Smooth muscle cell (in vitro differentiated cells): Measurements from ENCODE around the gene DYNC1I2. TPM values are rescaled to one million over a fixed set of nuclear protein-coding genes. Genes with fewer than 3 reads are reported as not detected.

Experiments
- DNase-seq: peaks from one replicate; lab custom pipeline; 2025; ENCODE audit not compliant: unreplicated experiment; lab: John Stamatoyannopoulos, UW
- H2AFZ ChIP-seq: fragments of 200-600 bp; sonication (generic); 2 replicates; pipeline ENCODE4 v1.6.0; 2016; ENCODE audit warnings: antibody characterized with exemption, low read depth, mild to moderate bottlenecking
- H3F3A ChIP-seq: fragments of 200-600 bp; sonication (generic); 2 replicates; pipeline ENCODE4 v1.6.0; 2017; ENCODE audit warnings: antibody characterized with exemption, low read depth
- H3K27ac ChIP-seq: fragments of 200-600 bp; sonication (generic); 2 replicates; pipeline ENCODE4 v1.5.1; 2016; ENCODE audit warnings: low read depth, mild to moderate bottlenecking
- H3K27me3 ChIP-seq: fragments of 200-600 bp; sonication (generic); 2 replicates; pipeline ENCODE4 v1.6.1; 2016; ENCODE audit warnings: low read depth, mild to moderate bottlenecking
- H3K36me3 ChIP-seq: fragments of 200-600 bp; sonication (generic); 2 replicates; pipeline ENCODE4 v1.5.1; 2016; ENCODE audit warnings: low read depth
- H3K4me1 ChIP-seq: fragments of 200-600 bp; sonication (generic); 2 replicates; pipeline ENCODE4 v1.5.1; 2016; ENCODE audit warnings: low read depth
- H3K4me2 ChIP-seq: fragments of 200-600 bp; sonication (generic); 2 replicates; pipeline ENCODE4 v1.6.0; 2016; ENCODE audit warnings: mild to moderate bottlenecking
- H3K4me3 ChIP-seq: fragments of 200-600 bp; sonication (generic); 2 replicates; pipeline ENCODE4 v1.5.1; 2016; ENCODE audit warnings: mild to moderate bottlenecking
- H3K79me2 ChIP-seq: fragments of 200-600 bp; sonication (generic); 2 replicates; pipeline ENCODE4 v1.6.0; 2016; ENCODE audit warnings: low read depth, mild to moderate bottlenecking
- H3K9ac ChIP-seq: fragments of 200-600 bp; sonication (generic); 2 replicates; pipeline ENCODE4 v1.6.0; 2016; ENCODE audit warnings: low read depth
- H3K9me3 ChIP-seq: fragments of 200-600 bp; sonication (generic); replicated peaks from 2 replicates; pipeline ENCODE4 v1.5.1; 2016; ENCODE audit warnings: low read depth
- H4K20me1 ChIP-seq: fragments of 200-600 bp; sonication (generic); 2 replicates; pipeline ENCODE4 v1.6.0; 2016; ENCODE audit warnings: low read depth
- WGBS: methylation state at CpG from one replicate; pipeline ENCODE4 v1.1.7; 2016; ENCODE audit warnings: low lambda C conversion rate; 5-methylcytosine and 5-hydroxymethylcytosine counted together
- polyA plus RNA-seq: library from polyadenylated mRNA; unstranded; fragments of >200 nt; fragmentation: Nextera tagmentation; extraction: Ambion mirVana; gene quantifications from 2 replicates; pipeline ENCODE4 v1.2.1, GENCODE V29; 2016
- total RNA-seq: library from RNA; depleted of rRNA; stranded (reverse); fragments of >200 nt; gene quantifications from 2 replicates; pipeline ENCODE4 v1.2.3, GENCODE V29; 2014
- TF ChIP-seq, protein P1 (sequence below): fragments of 200-600 bp; sonication (generic); IDR thresholded peaks from 2 replicates; pipeline ENCODE4 v1.5.1; 2017; ENCODE audit warnings: borderline replicate concordance, mild to moderate bottlenecking, antibody characterized with exemption; ENCODE audit not compliant: insufficient read depth, poor library complexity, severe bottlenecking

The DYNC1I2 gene
- total and polyA plus RNA-seq, 2 experiments from 2014 or later = 66.1 to 236 TPM

DNA sequence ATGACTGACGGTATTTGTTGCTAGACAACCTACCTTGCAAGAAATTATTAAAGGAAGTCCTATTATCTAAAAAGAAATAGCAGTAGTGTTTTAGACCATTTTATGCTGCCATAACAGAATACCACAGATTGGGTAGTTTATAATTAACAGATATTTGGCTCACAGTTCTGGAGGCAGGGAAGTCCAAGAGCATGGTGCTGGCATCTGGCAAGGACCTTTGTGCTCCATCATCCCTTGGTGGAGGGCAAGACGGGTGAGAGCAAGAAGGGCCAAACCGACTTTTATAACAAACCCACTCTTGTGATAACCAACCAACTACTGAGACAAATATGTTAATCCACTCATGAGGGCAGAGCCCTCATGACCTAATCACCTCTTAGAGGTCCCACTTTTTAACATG, 91.2 kb downstream of the DYNC1I2 start:
- Histone ChIP-seq H4K20me1 (no peaks in the 10 kb centered on the region), H3K4me2 (no peak overlapping the region), H3K4me1 (no peaks in the 10 kb centered on the region), H3K4me3 (no peak overlapping the region), H3K79me2 (no peaks in the 10 kb centered on the region), H3K27me3 (no peaks in the 10 kb centered on the region), H3K9ac (no peak overlapping the region), H3K36me3 (peaks cover 5% of the 10 kb centered on the region), H3F3A (no peaks in the 10 kb centered on the region), H3K27ac (no peak overlapping the region), H3K9me3 (no peaks in the 10 kb centered on the region), H2AFZ (no peak overlapping the region)
- TF ChIP-seq, protein P1, sequence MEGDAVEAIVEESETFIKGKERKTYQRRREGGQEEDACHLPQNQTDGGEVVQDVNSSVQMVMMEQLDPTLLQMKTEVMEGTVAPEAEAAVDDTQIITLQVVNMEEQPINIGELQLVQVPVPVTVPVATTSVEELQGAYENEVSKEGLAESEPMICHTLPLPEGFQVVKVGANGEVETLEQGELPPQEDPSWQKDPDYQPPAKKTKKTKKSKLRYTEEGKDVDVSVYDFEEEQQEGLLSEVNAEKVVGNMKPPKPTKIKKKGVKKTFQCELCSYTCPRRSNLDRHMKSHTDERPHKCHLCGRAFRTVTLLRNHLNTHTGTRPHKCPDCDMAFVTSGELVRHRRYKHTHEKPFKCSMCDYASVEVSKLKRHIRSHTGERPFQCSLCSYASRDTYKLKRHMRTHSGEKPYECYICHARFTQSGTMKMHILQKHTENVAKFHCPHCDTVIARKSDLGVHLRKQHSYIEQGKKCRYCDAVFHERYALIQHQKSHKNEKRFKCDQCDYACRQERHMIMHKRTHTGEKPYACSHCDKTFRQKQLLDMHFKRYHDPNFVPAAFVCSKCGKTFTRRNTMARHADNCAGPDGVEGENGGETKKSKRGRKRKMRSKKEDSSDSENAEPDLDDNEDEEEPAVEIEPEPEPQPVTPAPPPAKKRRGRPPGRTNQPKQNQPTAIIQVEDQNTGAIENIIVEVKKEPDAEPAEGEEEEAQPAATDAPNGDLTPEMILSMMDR = no peak
- DNase-seq = no peak
- WGBS = over 99% methylated on average over 3 of the region's 3 CpGs

DNA sequence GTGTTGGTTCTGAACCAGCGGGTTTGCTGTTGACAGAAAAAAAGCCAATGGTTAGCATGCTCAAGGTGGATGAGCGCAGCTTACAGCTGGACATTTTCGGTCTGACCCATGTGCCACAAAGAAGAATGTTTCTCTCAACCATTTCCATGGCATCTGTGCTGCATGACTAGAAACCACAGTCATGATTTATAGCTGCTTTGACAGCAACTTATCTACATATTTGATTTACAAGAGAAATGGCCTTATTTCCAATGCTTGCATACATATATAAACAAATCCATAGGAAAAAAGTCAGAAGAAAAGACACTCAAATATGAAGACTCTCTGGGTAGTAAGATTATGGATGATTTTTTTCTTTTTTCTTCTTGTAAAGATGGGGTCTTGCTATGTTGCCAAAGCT, 98.2 kb downstream of the DYNC1I2 start:
- Histone ChIP-seq H3K4me2 (no peak overlapping the region), H2AFZ (no peak overlapping the region), H3F3A (no peaks in the 10 kb centered on the region), H3K36me3 (peaks cover 16% of the 10 kb centered on the region), H3K79me2 (no peaks in the 10 kb centered on the region), H3K9ac (no peak overlapping the region), H3K9me3 (no peaks in the 10 kb centered on the region), H3K27ac (no peak overlapping the region), H3K27me3 (no peaks in the 10 kb centered on the region), H4K20me1 (no peaks in the 10 kb centered on the region), H3K4me3 (no peak overlapping the region), H3K4me1 (peaks cover 4% of the 10 kb centered on the region)
- TF ChIP-seq, protein P1 = no peak
- no peak for DNase-seq
- 99% methylated on average over 3 of the region's 3 CpGs for WGBS

DNA sequence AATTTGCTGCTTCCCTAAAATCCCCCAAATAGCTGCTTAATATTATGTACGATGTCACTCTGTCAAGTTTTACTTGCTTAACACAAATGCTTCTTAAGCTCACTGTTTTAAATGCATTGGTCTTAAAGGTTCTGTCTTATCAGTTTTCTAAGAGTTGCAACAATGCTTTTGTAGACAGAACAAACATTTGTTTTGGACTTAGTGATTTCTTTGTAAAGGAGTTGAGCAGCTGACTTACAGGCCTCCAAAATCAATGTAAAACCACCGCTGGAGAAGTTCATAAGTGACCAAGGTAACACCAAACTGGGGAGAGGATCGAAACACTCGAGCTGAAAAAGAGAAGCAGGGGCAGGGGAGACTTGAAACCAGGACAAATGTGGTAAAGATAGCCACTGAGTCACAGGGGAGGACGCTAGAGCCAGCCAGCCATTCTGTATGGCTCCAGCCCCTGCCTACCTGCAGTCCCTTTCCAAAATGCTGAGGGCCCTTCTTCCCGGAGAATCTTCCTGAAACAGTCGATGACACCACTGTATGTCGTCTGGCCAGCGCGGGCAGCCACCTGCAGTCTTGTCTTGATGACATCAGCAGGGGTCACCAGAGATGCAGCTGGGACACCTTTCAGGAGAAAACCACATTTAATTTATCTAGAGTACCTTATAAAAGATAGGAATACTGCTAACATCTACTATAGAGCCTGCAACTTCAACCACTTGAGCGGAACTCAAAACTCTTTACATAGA, 100.2 kb downstream of the DYNC1I2 start:
- WGBS = 79% methylated on average over 11 of the region's 11 CpGs
- Histone ChIP-seq H3K27ac (no peak overlapping the region), H3K79me2 (no peaks in the 10 kb centered on the region), H3K36me3 (peaks cover 16% of the 10 kb centered on the region), H2AFZ (no peak overlapping the region), H4K20me1 (no peaks in the 10 kb centered on the region), H3K9ac (no peak overlapping the region), H3K4me2 (no peak overlapping the region), H3K27me3 (no peaks in the 10 kb centered on the region), H3K4me3 (no peak overlapping the region), H3F3A (no peaks in the 10 kb centered on the region), H3K4me1 (peaks cover 13% of the 10 kb centered on the region), H3K9me3 (no peaks in the 10 kb centered on the region)
- DNase-seq = no peak
- TF ChIP-seq, protein P1 = no peak

DNA sequence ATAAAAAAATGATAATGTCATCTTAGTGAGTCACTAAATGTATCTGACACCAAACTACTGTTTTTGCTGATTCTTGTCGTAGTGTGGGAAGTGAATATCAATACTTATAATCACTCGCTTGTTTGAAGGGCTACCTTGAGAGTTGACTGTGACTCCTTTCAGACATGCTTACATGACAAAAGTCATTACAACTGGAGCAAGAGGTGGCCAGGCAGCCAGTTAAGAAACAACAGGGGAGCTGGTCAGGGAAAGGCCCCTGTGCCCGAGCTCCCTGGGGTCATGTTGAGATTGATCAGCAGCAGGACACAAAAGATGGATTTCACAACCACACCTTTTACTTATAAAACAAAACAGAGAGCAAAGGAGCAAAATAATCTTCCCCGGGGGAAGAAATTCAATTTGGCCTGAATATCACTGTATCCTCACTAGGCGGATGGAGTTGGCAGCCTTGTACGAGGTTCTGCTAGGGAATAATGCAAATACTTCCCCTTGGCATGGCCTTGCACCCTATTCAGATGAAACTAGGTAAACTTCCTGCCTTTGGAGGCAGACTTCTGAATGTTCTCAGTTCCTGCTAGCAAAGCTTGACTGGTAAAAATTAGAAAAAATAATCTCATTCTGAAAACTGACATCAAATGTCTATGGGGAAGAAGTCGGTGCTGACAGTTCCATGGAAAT, 101.2 kb downstream of the DYNC1I2 start:
- DNase-seq = no peak
- H4K20me1 ChIP-seq = no peaks in the 10 kb centered on the region
- no peaks in the 10 kb centered on the region for H3K27me3 ChIP-seq
- 85% methylated on average over 7 of the region's 7 CpGs for WGBS
- H3K4me2 ChIP-seq = no peak overlapping the region
- TF ChIP-seq, protein P1 = no peak
- H3K27ac ChIP-seq = no peak overlapping the region
- H3K4me3 ChIP-seq = no peak overlapping the region
- no peaks in the 10 kb centered on the region for H3K9me3 ChIP-seq
- H3K79me2 ChIP-seq = no peaks in the 10 kb centered on the region
- peaks cover 11% of the 10 kb centered on the region for H3K36me3 ChIP-seq
- H3K9ac ChIP-seq = no peak overlapping the region
- H3F3A ChIP-seq = no peaks in the 10 kb centered on the region
- peaks cover 22% of the 10 kb centered on the region for H3K4me1 ChIP-seq
- H2AFZ ChIP-seq = no peak overlapping the region
